Liver (tissue), 9 donors: ENCODE data around the gene NELL1. TPM values are rescaled to one million over a fixed set of nuclear protein-coding genes. Genes with fewer than 3 reads are reported as not detected.

ENCODE experiments used
- DNase-seq: peaks from one replicate; pipeline ENCODE4 v3.0.0-alpha.2; 2017; ENCODE audit warnings: low spot score
- H3K27ac ChIP-seq, 2 donors: one replicate each; pipeline ENCODE4 v1.7.0; 2013; ENCODE audit warnings: inconsistent platforms in 2 of 2, low read length in 2 of 2, control low read depth in 1 of 2, low read depth in 1 of 2, mild to moderate bottlenecking in 1 of 2
- H3K27me3 ChIP-seq, 4 donors: one replicate each; pipeline versions ENCODE4 v1.6.1 to v1.7.0; 2013; ENCODE audit warnings: low read length in 3 of 4, inconsistent platforms in 1 of 4, mild to moderate bottlenecking in 1 of 4, moderate library complexity in 1 of 4; ENCODE audit not compliant: control insufficient read depth in 4 of 4, insufficient read depth in 4 of 4
- H3K36me3 ChIP-seq, 4 donors: one replicate each; pipeline versions ENCODE4 v1.6.1 to v1.7.0; 2013; ENCODE audit warnings: low read length in 3 of 4, mild to moderate bottlenecking in 3 of 4, low read depth in 1 of 4, moderate library complexity in 1 of 4; ENCODE audit not compliant: control insufficient read depth in 4 of 4, insufficient read depth in 3 of 4
- H3K4me1 ChIP-seq, 4 donors: one replicate each; pipeline versions ENCODE4 v1.6.1 to v1.7.0; 2013; ENCODE audit warnings: low read length in 3 of 4, mild to moderate bottlenecking in 3 of 4, moderate library complexity in 1 of 4; ENCODE audit not compliant: control insufficient read depth in 4 of 4, insufficient read depth in 4 of 4
- H3K4me3 ChIP-seq, 3 donors: one replicate each; pipeline versions ENCODE4 v1.6.1 to v1.7.0; 2013; ENCODE audit warnings: low read length in 3 of 3, control low read depth in 1 of 3, low read depth in 1 of 3, mild to moderate bottlenecking in 1 of 3
- H3K9ac ChIP-seq, 2 donors: one replicate each; pipeline ENCODE4 v1.7.0; 2013; ENCODE audit warnings: low read length in 2 of 2, mild to moderate bottlenecking in 2 of 2, moderate library complexity in 2 of 2, control low read depth in 1 of 2, low read depth in 1 of 2
- H3K9me3 ChIP-seq, 4 donors: one replicate each; pipeline versions ENCODE4 v1.6.1 to v1.7.0; 2013; ENCODE audit warnings: low read length in 3 of 4; ENCODE audit not compliant: control insufficient read depth in 4 of 4
- ATF3 ChIP-seq: IDR thresholded peaks from 2 replicates; pipeline ENCODE4 v1.6.1; 2016; ENCODE audit warnings: antibody characterized with exemption
- CTCF ChIP-seq: fragments of 150-350 bp; IDR thresholded peaks from 2 replicates; pipeline ENCODE4 v1.5.1; 2017; ENCODE audit warnings: improper control_type of control experiment, low read depth, low read length; ENCODE audit not compliant: missing input control
- EGR1 ChIP-seq, 2 donors: IDR thresholded peaks; 2 replicates each; pipeline ENCODE4 v1.6.1; 2016 to 2018; ENCODE audit warnings: antibody characterized with exemption in 2 of 2, low read depth in 2 of 2
- FOXA1 ChIP-seq: IDR thresholded peaks from 2 replicates; pipeline ENCODE4 v1.6.1; 2016; ENCODE audit warnings: antibody characterized with exemption
- FOXA2 ChIP-seq: IDR thresholded peaks from 2 replicates; pipeline ENCODE4 v1.6.1; 2016; ENCODE audit warnings: antibody characterized with exemption
- GABPA ChIP-seq, 2 donors: IDR thresholded peaks in 1 of 2; conservative IDR thresholded peaks in 1 of 2; 2 replicates each; pipeline ENCODE4 v1.6.1; 2016; ENCODE audit warnings: antibody characterized with exemption in 2 of 2, mild to moderate bottlenecking in 1 of 2, moderate library complexity in 1 of 2
- HNF4G ChIP-seq: IDR thresholded peaks from 2 replicates; pipeline ENCODE4 v1.6.1; 2016; ENCODE audit warnings: antibody characterized with exemption
- JUND ChIP-seq, 2 donors: IDR thresholded peaks; 2 replicates each; pipeline ENCODE4 v1.6.1; 2016; ENCODE audit warnings: antibody characterized with exemption in 2 of 2
- MAX ChIP-seq: IDR thresholded peaks from 2 replicates; pipeline ENCODE4 v1.6.1; 2016; ENCODE audit warnings: antibody characterized with exemption
- NR2F2 ChIP-seq: IDR thresholded peaks from 2 replicates; pipeline ENCODE4 v1.6.1; 2016; ENCODE audit warnings: antibody characterized with exemption
- RAD21 ChIP-seq, 2 donors: IDR thresholded peaks; 2 replicates each; pipeline ENCODE4 v1.6.1; 2016; ENCODE audit warnings: antibody characterized with exemption in 2 of 2, mild to moderate bottlenecking in 2 of 2
- REST ChIP-seq: IDR thresholded peaks from 2 replicates; pipeline ENCODE4 v1.6.1; 2016; ENCODE audit warnings: antibody characterized with exemption, mild to moderate bottlenecking
- RXRA ChIP-seq, 2 donors: IDR thresholded peaks; 2 replicates each; pipeline ENCODE4 v1.6.1; 2017 to 2018; ENCODE audit warnings: antibody characterized with exemption in 2 of 2, mild to moderate bottlenecking in 1 of 2
- TAF1 ChIP-seq: conservative IDR thresholded peaks from 2 replicates; pipeline ENCODE4 v1.6.1; 2016; ENCODE audit warnings: antibody characterized with exemption, mild to moderate bottlenecking
- YY1 ChIP-seq: IDR thresholded peaks from 2 replicates; pipeline ENCODE4 v1.6.1; 2016; ENCODE audit warnings: antibody characterized with exemption, mild to moderate bottlenecking
- ZBTB33 ChIP-seq: IDR thresholded peaks from 2 replicates; pipeline ENCODE4 v1.6.1; 2016; ENCODE audit warnings: antibody characterized with exemption
- WGBS: extraction: QIAGEN DNeasy Blood & Tissue Kit; methylation state at CpG from one replicate; pipeline ENCODE4 v1.1.7; 2013; 5-methylcytosine and 5-hydroxymethylcytosine counted together
- polyA plus RNA-seq, 2 donors: library from polyadenylated mRNA; stranded (reverse) in 1 of 2; unstranded in 1 of 2; fragments of 200-250 nt in 1 of 2; fragments of >200 nt in 1 of 2; fragmentation: Nextera tagmentation in 1 of 2; extraction: Ambion mirVana in 1 of 2; gene quantifications; one replicate each; pipeline versions ENCODE4 v1.2.1 to v1.2.3, GENCODE V29; 2013 to 2015
- total RNA-seq, 2 donors: library from RNA; depleted of rRNA; stranded (reverse); fragments of >200 nt; gene quantifications; one replicate each; pipeline ENCODE4 v1.2.3, GENCODE V29; 2014
- donor health status: healthy.
- donor health status: healthy.
- donor health status: healthy.
- donor health status: healthy.
- donor health status: healthy.

NELL1 gene
- total and polyA plus RNA-seq, 4 donors, result not detected

GRCh38 chr11:20887137-20887536 lies 217.8 kb downstream of the NELL1 start:
- H3K9me3 ChIP-seq, result no peaks in the 10 kb centered on the region
- no peaks in the 10 kb centered on the region for H3K4me1 ChIP-seq
- H3K27me3 ChIP-seq, result no peaks in the 10 kb centered on the region
- no peak overlapping the region for H3K4me3 ChIP-seq
- H3K9ac ChIP-seq, result no peak overlapping the region
- no peak overlapping the region for H3K27ac ChIP-seq
- no peaks in the 10 kb centered on the region for H3K36me3 ChIP-seq
- 79% methylated on average over 2 of the region's 2 CpGs for WGBS
- no peak for TF ChIP-seq GABPA (IDR thresholded peaks at IDR 0.05 in 1 of 2, conservative IDR thresholded peaks at IDR 0.05 in 1 of 2)
- TF ChIP-seq TAF1, result no peak
- TF ChIP-seq RAD21 (IDR thresholded peaks at IDR 0.05), result no peak
- TF ChIP-seq EGR1 (IDR thresholded peaks at IDR 0.05; ENCODE audit: low read depth in 2 of 2), result no peak
- TF ChIP-seq REST, result no peak
- no peak for TF ChIP-seq YY1
- no peak for TF ChIP-seq NR2F2
- TF ChIP-seq HNF4G, result no peak
- TF ChIP-seq FOXA2, result no peak
- TF ChIP-seq CTCF, result no peak
- TF ChIP-seq ATF3, result no peak
- TF ChIP-seq RXRA (IDR thresholded peaks at IDR 0.05), result no peak
- no peak for TF ChIP-seq FOXA1
- no peak for TF ChIP-seq MAX
- TF ChIP-seq ZBTB33, result no peak
- no peak for DNase-seq

- Histone ChIP-seq H3K27me3 (no peaks in the 10 kb centered on the region), H3K27ac (no peak overlapping the region), H3K9me3 (no peaks in the 10 kb centered on the region), H3K36me3 (no peaks in the 10 kb centered on the region), H3K4me1 (no peaks in the 10 kb centered on the region), H3K9ac (no peak overlapping the region), H3K4me3 (no peak overlapping the region)
- DNase-seq, result no peak
- TF ChIP-seq HNF4G, result no peak
- TF ChIP-seq JUND (IDR thresholded peaks at IDR 0.05), result no peak
- no peak for TF ChIP-seq GABPA (IDR thresholded peaks at IDR 0.05 in 1 of 2, conservative IDR thresholded peaks at IDR 0.05 in 1 of 2)
- TF ChIP-seq ATF3, result no peak
- TF ChIP-seq YY1, result no peak
- no peak for TF ChIP-seq CTCF
- TF ChIP-seq TAF1, result no peak
- no peak for TF ChIP-seq ZBTB33
Observed at GRCh38 chr11:20894296-20894695, 224.9 kb downstream of the NELL1 start.
